ENCODE results near the gene HINFP.

The HINFP gene

GRCh38 chr11:119121008-119121810, at the start of gene HINFP:
TSS of gene HINFP (plus strand) at chr11:119121580. CDS start at chr11:119126945, 5,365 bp downstream.
- peak; percentile 93 to 100 (median 99) for DNase-seq

GRCh38 chr11:119077839-119078238, 43.5 kb upstream of the HINFP start:
- no peak for DNase-seq

- DNase-seq: no peak
Observed at GRCh38 chr11:119078675-119079420, 42.5 kb upstream of the HINFP start.

GRCh38 chr11:119081682-119082260, 39.6 kb upstream of the HINFP start:
- peak in 11 of 14 donors; percentile 17 to 60 (median 45) for DNase-seq

DNA sequence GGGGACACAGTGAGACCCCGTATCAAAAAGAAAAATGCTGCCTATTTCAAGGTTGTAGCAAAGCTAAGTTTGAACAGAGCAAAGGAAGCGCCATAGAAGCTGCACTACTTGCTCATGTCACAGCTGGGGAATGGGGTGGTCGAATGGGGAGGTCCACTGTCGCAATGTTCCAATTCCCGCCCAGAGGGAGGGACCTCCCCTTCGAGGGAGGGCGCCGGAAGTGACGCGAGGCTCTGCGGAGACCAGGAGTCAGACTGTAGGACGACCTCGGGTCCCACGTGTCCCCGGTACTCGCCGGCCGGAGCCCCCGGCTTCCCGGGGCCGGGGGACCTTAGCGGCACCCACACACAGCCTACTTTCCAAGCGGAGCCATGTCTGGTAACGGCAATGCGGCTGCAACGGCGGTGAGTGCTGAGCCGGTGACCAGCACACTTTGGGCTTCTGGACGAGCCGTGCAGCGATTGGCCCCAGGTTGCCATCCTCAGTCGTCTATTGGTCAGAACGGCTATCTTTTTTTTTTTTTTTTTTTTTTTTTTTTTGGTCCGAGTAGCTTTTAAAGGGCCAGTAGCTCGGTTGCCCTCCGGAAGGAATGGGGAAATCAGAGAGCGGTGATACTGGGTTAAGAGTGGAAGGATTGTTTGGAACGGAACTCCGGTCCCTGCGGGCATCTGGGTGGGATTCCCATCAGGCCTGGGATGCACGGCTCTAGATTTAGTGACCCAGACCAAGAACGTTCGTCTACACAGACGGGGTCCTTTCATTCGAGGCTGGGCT, 36.5 kb upstream of the HINFP start, which contains the start of gene HMBS:
Gene HMBS, plus strand, starts transcription at position 219 of the 774 bp plus-strand sequence. Its CDS starts 153 bp downstream, at position 372.
- DNase-seq: peak; percentile 88 to 99 (median 96)

- DNase-seq: no peak
Observed at GRCh38 chr11:119085437-119085847, 35.9 kb upstream of the HINFP start.

- DNase-seq: no peak
Observed at GRCh38 chr11:119087123-119087522, 34.3 kb upstream of the HINFP start.

DNA sequence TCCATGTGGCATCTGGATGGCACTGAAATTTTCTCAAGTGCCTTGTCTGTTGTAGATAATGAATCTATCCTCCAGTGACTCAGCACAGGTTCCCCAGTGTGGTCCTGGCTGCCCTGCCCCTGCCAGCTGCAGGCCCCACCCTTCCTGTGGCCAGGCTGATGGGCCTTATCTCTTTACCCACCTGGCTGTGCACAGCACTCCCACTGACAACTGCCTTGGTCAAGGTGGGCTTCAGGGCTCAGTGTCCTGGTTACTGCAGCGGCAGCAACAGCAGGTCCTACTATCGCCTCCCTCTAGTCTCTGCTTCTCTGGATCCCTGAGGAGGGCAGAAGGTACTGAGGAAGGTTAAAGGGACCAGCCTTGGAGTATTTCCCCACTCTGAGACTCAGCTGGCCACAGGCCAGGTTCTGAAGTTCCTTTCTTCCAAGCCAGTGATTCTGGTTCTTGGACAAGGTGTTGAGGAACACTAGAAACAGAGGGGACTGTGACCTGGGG, 33.6 kb upstream of the HINFP start:
- no peak for DNase-seq

DNA sequence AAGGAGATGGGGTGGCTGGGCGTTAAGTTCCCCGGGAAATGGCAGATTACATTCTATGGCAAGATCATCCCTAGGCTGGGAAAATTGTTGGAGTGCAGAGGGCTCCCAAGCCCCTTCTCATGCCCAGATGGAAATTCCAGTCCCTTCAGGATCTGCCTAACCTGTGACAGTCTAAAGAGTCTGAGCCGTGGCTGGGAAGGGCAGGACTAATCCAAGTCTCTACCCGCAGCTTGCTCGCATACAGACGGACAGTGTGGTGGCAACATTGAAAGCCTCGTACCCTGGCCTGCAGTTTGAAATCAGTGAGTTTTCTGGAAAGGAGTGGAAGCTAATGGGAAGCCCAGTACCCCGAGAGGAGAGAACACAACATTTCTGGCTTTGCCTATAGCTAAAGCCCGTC, 33.0 kb upstream of the HINFP start:
- DNase-seq: no peak

DNA sequence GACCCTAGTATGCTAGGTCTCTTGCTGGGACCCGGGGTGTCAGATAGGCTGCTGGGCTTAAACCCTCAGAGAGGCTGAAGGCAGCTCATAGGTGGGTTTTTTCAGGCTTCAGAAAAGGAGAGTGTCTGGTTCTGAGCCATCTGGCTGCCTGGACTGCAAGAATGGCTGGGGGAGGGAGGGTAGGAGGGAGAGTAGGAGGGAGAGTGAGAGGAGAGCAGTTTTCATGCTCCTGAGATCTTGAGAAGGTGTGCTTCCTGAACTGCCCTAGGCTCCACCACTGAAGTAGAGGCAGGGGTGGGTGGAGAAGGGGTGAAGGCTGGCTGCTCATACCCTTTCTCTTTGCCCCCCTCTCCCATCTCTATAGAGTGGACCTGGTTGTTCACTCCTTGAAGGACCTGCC, 32.1 kb upstream of the HINFP start:
- no peak for DNase-seq

DNA sequence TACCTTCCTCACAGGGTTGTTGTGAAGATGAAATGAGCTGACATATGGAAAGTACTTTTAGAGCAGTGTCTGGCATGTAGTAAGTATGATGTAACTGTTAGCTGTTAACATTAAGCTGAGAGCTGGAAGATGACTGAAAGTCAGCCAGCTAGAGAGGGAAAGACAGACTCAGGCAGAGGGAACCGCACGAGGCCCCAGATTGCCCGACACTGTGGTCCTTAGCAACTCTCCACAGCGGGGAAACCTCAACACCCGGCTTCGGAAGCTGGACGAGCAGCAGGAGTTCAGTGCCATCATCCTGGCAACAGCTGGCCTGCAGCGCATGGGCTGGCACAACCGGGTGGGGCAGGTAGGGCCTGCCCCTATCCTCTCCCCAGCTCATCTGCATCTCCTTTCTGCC, 30.2 kb upstream of the HINFP start:
- DNase-seq: no peak

DNA sequence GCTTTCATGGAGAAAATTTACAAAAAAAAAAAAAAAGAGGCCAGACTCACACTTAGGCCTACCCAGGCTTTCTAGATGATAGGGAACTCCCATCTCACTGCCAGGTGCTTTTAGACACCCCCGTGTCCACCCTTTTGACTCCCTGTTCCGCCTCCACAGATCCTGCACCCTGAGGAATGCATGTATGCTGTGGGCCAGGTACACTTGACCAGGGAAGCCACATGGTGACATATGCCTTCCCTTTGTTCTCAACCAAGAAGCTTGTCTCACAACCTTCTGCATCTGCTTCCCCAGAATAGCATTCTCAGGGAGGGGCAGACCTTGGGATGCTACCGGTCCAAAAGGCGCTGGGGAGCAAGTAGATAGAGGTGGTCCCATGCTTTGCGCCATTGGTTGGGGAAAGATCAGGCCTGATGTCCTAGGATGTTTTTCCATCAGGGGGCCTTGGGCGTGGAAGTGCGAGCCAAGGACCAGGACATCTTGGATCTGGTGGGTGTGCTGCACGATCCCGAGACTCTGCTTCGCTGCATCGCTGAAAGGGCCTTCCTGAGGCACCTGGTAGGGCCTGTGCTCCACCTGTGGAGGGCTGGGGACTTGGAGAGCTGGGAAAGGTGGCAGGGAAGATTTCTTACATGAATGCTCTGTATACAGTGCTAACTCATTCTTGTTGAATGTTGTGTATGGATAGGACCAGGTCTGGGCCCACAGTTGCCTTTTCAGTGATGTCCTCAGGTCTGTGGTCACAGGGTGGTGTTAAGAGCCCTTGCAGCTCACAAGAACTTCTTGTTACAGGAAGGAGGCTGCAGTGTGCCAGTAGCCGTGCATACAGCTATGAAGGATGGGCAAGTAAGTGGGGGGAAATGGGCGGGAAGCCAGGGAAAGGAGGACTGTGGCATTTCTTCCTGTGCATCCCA, 29.2 kb upstream of the HINFP start:
- no peak for DNase-seq

DNA sequence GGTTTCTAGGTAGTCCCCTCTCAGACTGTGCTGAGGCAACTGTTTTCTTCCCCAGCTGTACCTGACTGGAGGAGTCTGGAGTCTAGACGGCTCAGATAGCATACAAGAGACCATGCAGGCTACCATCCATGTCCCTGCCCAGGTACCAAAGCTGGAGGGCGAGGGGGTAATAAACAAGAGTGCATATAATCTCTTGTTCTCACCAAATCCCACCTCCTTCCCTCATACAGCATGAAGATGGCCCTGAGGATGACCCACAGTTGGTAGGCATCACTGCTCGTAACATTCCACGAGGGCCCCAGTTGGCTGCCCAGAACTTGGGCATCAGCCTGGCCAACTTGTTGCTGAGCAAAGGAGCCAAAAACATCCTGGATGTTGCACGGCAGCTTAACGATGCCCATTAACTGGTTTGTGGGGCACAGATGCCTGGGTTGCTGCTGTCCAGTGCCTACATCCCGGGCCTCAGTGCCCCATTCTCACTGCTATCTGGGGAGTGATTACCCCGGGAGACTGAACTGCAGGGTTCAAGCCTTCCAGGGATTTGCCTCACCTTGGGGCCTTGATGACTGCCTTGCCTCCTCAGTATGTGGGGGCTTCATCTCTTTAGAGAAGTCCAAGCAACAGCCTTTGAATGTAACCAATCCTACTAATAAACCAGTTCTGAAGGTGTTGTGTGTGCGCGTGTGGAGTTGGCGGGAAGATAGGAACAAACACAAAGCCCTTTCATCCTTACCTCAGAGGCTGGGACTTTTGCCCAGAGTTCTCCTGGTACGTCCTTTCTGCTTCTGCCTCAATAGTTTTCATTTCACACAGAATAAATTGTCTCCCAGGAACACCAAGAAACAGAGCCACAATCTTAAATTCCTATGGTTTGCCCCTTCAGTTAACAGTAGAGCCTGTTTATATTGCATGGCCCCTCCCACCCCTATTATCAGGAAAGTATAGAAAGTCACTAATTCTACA, 28.2 kb upstream of the HINFP start:
- peak in 3 of 14 donors; percentile 5 to 35 (median 7) for DNase-seq

GRCh38 chr11:119093942-119094815, 27.2 kb upstream of the HINFP start:
- peak in 9 of 14 donors; percentile 33 to 71 (median 37) for DNase-seq

DNA sequence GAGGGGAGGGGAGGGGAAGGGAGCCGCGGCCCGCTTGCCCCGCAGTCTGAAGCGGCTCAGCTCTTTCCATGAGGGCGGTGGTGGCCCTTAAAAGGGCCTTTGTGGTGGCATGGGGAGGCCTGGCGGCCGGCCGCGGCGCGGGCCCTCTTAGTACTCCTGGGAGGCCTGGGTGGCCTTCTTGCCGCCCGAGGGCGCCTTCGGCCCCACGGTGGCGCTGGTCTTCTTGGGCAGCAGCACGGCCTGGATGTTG, 26.6 kb upstream of the HINFP start:
- DNase-seq: peak in 6 of 14 donors; percentile 53 to 85 (median 78)

GRCh38 chr11:119095066-119095880, 26.1 kb upstream of the HINFP start:
- DNase-seq: peak; percentile 91 to 99 (median 98)

DNA sequence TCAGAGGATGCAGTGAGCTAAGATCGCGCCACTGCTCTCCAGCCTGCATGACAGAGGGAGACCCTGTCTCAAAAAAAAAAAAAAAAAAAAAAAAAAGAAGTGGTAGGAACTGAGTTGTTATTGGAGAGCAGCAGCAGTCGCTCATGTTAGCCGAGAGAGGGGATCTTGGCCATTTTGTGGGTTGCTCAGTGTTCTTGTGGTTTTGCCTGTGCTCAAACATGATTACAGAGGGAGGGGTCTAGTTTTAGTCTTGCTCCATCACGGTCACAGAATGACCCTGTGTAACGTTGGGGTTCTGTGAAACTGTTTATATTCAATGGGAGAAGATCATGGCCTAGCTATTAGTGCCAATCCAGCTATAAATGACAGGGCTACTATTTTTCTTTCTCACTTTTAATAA, 21.7 kb upstream of the HINFP start:
- no peak for DNase-seq
